ENCODE results near the gene VPS41.

GRCh38 chr7:38686888-38687287, 222.1 kb downstream of the VPS41 start:
- TF ChIP-seq RAD51 (IDR thresholded peaks at IDR 0.05) (no peak), HCFC1 (IDR thresholded peaks at IDR 0.05; ENCODE audit: low read length) (no peak), POLR2A (IDR thresholded peaks at IDR 0.05; ENCODE audit: low read depth, low read length) (no peak), BACH1 (IDR thresholded peaks at IDR 0.05; ENCODE audit: borderline replicate concordance) (no peak), CBX5 (IDR thresholded peaks at IDR 0.05; ENCODE audit: low read depth) (no peak), CTCF (IDR thresholded peaks at IDR 0.05 in 2 of 3, conservative IDR thresholded peaks at IDR 0.05 in 1 of 3; ENCODE audit: control insufficient read depth in 2 of 3, extremely low read depth in 1 of 3, insufficient read depth in 1 of 3, low read depth in 3 of 3, low read length in 3 of 3) (no peak), ELK1 (IDR thresholded peaks at IDR 0.05; ENCODE audit: low read depth, low read length) (no peak), BCL11A (IDR thresholded peaks at IDR 0.05; ENCODE audit: low read depth, low read length) (no peak), PAX8 (IDR thresholded peaks at IDR 0.05) (no peak), EP300 (IDR thresholded peaks at IDR 0.05; ENCODE audit: borderline replicate concordance in 1 of 2, control insufficient read depth in 1 of 2, low read depth in 2 of 2, low read length in 2 of 2) (no peak), EZH2 (IDR thresholded peaks at IDR 0.05; ENCODE audit: borderline replicate concordance, control insufficient read depth, low read depth, low read length) (no peak), MTA3 (IDR thresholded peaks at IDR 0.05; ENCODE audit: borderline replicate concordance, low read length) (no peak), NR2F1 (conservative IDR thresholded peaks at IDR 0.05) (no peak)
